Left lung (tissue), 10 donors: Measurements from ENCODE around the gene SLC17A5. TPM values are rescaled to one million over a fixed set of nuclear protein-coding genes. Genes with fewer than 3 reads are reported as not detected.
"Not testable (repeated sequence)": the region's sequence is repeated elsewhere in the genome, so short reads cannot be mapped to it uniquely, and the experiment has no call there.

Experiments used
- ATAC-seq: fragments of 200-7000 bp; cut with Tn5 transposase; one replicate; pipeline ENCODE4 v1.9.1; 2020; ENCODE audit warnings: moderate library complexity
- DNase-seq, 4 donors: peaks; one replicate each; pipeline ENCODE4 v3.0.0-alpha.2; 2013 to 2020
- H3K27ac ChIP-seq, 2 donors: fragments of 200-600 bp; sonication (generic) in 1 of 2; one replicate each; pipeline versions ENCODE4 v1.5.0 to v1.8.0; 2020 to 2021
- H3K27me3 ChIP-seq, 2 donors: fragments of 200-600 bp; sonication (generic) in 1 of 2; one replicate each; pipeline versions ENCODE4 v1.5.0 to v1.8.0; 2020 to 2021
- H3K36me3 ChIP-seq, 2 donors: fragments of 200-600 bp; sonication (generic) in 1 of 2; one replicate each; pipeline versions ENCODE4 v1.5.0 to v1.8.0; 2020 to 2021
- H3K4me1 ChIP-seq, 2 donors: fragments of 200-600 bp; one replicate each; pipeline ENCODE4 v1.8.0; 2021
- H3K4me3 ChIP-seq, 2 donors: fragments of 200-600 bp; sonication (generic) in 1 of 2; one replicate each; pipeline versions ENCODE4 v1.5.0 to v1.8.0; 2020 to 2021; ENCODE audit warnings: mild to moderate bottlenecking in 1 of 2
- H3K9me3 ChIP-seq, 2 donors: fragments of 200-600 bp; sonication (generic) in 1 of 2; one replicate each; pipeline versions ENCODE4 v1.5.0 to v1.8.0; 2020 to 2021
- CTCF ChIP-seq, 2 donors: fragments of 200-600 bp; sonication (generic) in 1 of 2; IDR thresholded peaks; one replicate each; pipeline versions ENCODE4 v1.5.0 to v1.8.0; 2021; ENCODE audit warnings: antibody characterized with exemption in 2 of 2
- intact Hi-C, 2 donors: fragments of 100-400 bp; cut with DNase I; formaldehyde crosslinking; loops; one replicate each; pipeline versions ENCODE4 v1.11.2 to v1.14.2; 2022
- polyA plus RNA-seq, 6 donors: library from polyadenylated mRNA; unstranded; fragments of 120-200 nt; gene quantifications; one replicate each; pipeline ENCODE4 v1.2.1, GENCODE V29; 2013; ENCODE audit not compliant: insufficient read length in 6 of 6
- total RNA-seq, 2 donors: library from RNA; stranded (reverse); fragmentation: NEBNext Ultra II Directional; extraction: Animal tissue kit (Norgen Biotek cat#: 25700); gene quantifications; one replicate each; pipeline ENCODE4 v1.2.1, GENCODE V29; 2021
- donor health status: DM: no; HTN: yes; CAD: no.
- donor health status: DM: no; HTN: no; CAD: no.

SLC17A5 gene
- total and polyA plus RNA-seq, 8 donors: 8.7 to 27.8 (median 10.3) TPM

GRCh38 chr6:73556836-73557235 lies 97.0 kb downstream of the SLC17A5 start:
- ATAC-seq (no peak), DNase-seq (no peak)
- Histone ChIP-seq H3K4me1 (no peaks in the 10 kb centered on the region), H3K4me3 (no peak overlapping the region), H3K36me3 (no peaks in the 10 kb centered on the region), H3K9me3 (no peaks in the 10 kb centered on the region), H3K27me3 (no peaks in the 10 kb centered on the region), H3K27ac (no peak overlapping the region)
- TF ChIP-seq CTCF (IDR thresholded peaks at IDR 0.05): no peak
- intact Hi-C loops: no loop called here

GRCh38 chr6:73555380-73555949 lies 98.3 kb downstream of the SLC17A5 start:
- ATAC-seq, H3K27me3 ChIP-seq, DNase-seq, H3K4me3 ChIP-seq, H3K9me3 ChIP-seq, H3K27ac ChIP-seq, intact Hi-C loops, H3K36me3 ChIP-seq, H3K4me1 ChIP-seq: not testable (repeated sequence)

GRCh38 chr6:73551115-73551514 lies 102.7 kb downstream of the SLC17A5 start:
- H3K4me3 ChIP-seq, ATAC-seq, H3K9me3 ChIP-seq, DNase-seq, H3K27ac ChIP-seq, H3K27me3 ChIP-seq, intact Hi-C loops, H3K36me3 ChIP-seq, H3K4me1 ChIP-seq: not testable (repeated sequence)

- TF ChIP-seq CTCF (IDR thresholded peaks at IDR 0.05): no peak
- DNase-seq (no peak), ATAC-seq (no peak)
- H3K4me1 ChIP-seq: no peaks in the 10 kb centered on the region
- no peak overlapping the region for H3K4me3 ChIP-seq
- no peaks in the 10 kb centered on the region for H3K36me3 ChIP-seq
- no peaks in the 10 kb centered on the region for H3K9me3 ChIP-seq
- no peak overlapping the region for H3K27ac ChIP-seq
- no peaks in the 10 kb centered on the region for H3K27me3 ChIP-seq
- intact Hi-C loops: no loop called here
These were observed 105.0 kb downstream of the SLC17A5 start for GRCh38 chr6:73548458-73549446.

GRCh38 chr6:73547036-73547435 lies 106.8 kb downstream of the SLC17A5 start:
- no peak for ATAC-seq
- Histone ChIP-seq H3K27ac (no peak overlapping the region), H3K4me3 (no peak overlapping the region), H3K4me1 (no peaks in the 10 kb centered on the region), H3K9me3 (no peaks in the 10 kb centered on the region), H3K27me3 (no peaks in the 10 kb centered on the region), H3K36me3 (no peaks in the 10 kb centered on the region)
- intact Hi-C loops: no loop called here
- TF ChIP-seq CTCF (IDR thresholded peaks at IDR 0.05): no peak
- DNase-seq: no peak

Other genes starting within 250 kb of the SLC17A5 start
- gene CGAS, start 201.7 kb downstream of the SLC17A5 start, total RNA-seq: 10 to 100 TPM in 1 of 2 donors, 1 to 10 TPM in 1; 6.5 to 11.8 TPM
- gene CGAS, start 201.7 kb downstream of the SLC17A5 start, polyA plus RNA-seq: 1 to 10 TPM; 6.0 to 8.4 (median 6.9) TPM
- gene MTO1, start 192.3 kb downstream of the SLC17A5 start, total RNA-seq: 10 to 100 TPM; 18.9 to 27.3 TPM
- gene MTO1, start 192.3 kb downstream of the SLC17A5 start, polyA plus RNA-seq: 10 to 100 TPM; 30.0 to 40.7 (median 34.4) TPM
- gene EEF1A1, start 133.0 kb downstream of the SLC17A5 start, total RNA-seq: 1,000 to 10,000 TPM; 7,825 to 9,246 TPM
- gene EEF1A1, start 133.0 kb downstream of the SLC17A5 start, polyA plus RNA-seq: over 10,000 TPM; 23,165 to 26,911 (median 24,722) TPM
- gene CD109, start 42.2 kb upstream of the SLC17A5 start, total RNA-seq: 10 to 100 TPM; 13.8 to 17.7 TPM
- 10 to 100 TPM; 19.4 to 27.8 (median 21.4) TPM for gene CD109, start 42.2 kb upstream of the SLC17A5 start, polyA plus RNA-seq